ENCODE measurements around the gene EIPR1. TPM values are rescaled to one million over a fixed set of nuclear protein-coding genes. Genes with fewer than 3 reads are reported as not detected.

Gene EIPR1
- total and polyA plus RNA-seq, 10 of the 15 experiments (the other 5 are each of a cell fraction or from before 2014, with no cell fraction given): 23.6 to 61.2 (median 42.2) TPM

DNA sequence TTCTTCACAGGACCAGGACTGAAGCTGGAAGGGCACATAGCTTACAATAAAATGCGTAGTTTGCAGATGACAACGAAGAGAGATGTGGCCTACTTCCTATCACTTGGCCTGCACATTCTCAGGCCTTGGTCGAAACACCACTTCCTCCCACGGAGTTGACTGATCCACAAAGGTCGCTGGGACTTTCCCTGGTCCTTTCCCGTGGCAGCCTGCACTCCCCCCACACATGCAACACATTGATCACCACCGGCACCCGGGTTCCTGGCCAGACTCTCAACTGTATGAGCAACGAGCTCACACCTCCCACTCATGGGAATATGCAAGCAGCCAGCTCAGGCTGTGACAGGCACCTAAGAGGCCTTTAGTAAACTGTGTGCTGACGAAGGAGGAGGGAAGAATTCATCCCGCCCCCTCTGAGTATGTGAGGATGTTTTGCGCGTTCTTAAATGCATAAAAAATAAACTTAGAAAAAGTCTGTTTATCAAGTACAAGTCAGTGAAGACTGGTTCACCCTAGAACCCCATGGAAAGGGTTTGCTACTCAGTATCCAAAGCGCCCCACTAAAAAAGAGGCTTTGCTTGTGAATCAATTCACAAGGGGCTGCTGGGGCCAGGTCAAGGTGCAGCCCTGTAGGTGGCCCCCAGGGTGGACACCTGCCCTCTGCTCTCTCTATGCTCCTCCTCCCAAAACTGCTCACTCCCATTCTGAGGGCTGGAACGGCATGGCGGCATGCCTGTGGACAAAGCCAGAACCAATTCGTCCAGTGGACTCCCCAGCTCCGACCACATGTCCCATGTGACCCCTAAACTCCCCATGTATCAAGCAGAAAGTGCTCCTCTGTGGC, 154.3 kb downstream of the EIPR1 start (continued):
- TF ChIP-seq TBL1XR1 (IDR thresholded peaks at IDR 0.05; ENCODE audit: low read depth, low read length): peak; percentile 45; the same call in 1 of the 2 replicates
- peak; percentile 80 for TF ChIP-seq NFIC (IDR thresholded peaks at IDR 0.05; ENCODE audit: low read depth, low read length)
- TF ChIP-seq NFYA (IDR thresholded peaks at IDR 0.05; ENCODE audit: borderline replicate concordance, low read depth, low read length): no peak
- TF ChIP-seq STAT3 (IDR thresholded peaks at IDR 0.05; ENCODE audit: low read depth, low read length): 0 out of 2 replicates have a peak, but pooled peaks have one; percentile 54
- TF ChIP-seq MEF2A (IDR thresholded peaks at IDR 0.05; ENCODE audit: insufficient read depth, low read depth, low read length): peak; percentile 72; the same call in 1 of the 2 replicates
- TF ChIP-seq, protein P1, sequence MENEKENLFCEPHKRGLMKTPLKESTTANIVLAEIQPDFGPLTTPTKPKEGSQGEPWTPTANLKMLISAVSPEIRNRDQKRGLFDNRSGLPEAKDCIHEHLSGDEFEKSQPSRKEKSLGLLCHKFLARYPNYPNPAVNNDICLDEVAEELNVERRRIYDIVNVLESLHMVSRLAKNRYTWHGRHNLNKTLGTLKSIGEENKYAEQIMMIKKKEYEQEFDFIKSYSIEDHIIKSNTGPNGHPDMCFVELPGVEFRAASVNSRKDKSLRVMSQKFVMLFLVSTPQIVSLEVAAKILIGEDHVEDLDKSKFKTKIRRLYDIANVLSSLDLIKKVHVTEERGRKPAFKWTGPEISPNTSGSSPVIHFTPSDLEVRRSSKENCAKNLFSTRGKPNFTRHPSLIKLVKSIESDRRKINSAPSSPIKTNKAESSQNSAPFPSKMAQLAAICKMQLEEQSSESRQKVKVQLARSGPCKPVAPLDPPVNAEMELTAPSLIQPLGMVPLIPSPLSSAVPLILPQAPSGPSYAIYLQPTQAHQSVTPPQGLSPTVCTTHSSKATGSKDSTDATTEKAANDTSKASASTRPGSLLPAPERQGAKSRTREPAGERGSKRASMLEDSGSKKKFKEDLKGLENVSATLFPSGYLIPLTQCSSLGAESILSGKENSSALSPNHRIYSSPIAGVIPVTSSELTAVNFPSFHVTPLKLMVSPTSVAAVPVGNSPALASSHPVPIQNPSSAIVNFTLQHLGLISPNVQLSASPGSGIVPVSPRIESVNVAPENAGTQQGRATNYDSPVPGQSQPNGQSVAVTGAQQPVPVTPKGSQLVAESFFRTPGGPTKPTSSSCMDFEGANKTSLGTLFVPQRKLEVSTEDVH (IDR thresholded peaks at IDR 0.05; ENCODE audit: low read depth, partially characterized antibody): no peak
- TF ChIP-seq SIX5 (IDR thresholded peaks at IDR 0.05; ENCODE audit: low read depth, low read length, severe bottlenecking): no peak
- peak; percentile 86 for TF ChIP-seq GATAD2B (conservative IDR thresholded peaks at IDR 0.05; ENCODE audit: low read depth)
- TF ChIP-seq, protein P2, sequence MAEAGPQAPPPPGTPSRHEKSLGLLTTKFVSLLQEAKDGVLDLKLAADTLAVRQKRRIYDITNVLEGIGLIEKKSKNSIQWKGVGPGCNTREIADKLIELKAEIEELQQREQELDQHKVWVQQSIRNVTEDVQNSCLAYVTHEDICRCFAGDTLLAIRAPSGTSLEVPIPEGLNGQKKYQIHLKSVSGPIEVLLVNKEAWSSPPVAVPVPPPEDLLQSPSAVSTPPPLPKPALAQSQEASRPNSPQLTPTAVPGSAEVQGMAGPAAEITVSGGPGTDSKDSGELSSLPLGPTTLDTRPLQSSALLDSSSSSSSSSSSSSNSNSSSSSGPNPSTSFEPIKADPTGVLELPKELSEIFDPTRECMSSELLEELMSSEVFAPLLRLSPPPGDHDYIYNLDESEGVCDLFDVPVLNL (IDR thresholded peaks at IDR 0.05; ENCODE audit: low read depth, low read length): no peak
- TF ChIP-seq, protein P3, sequence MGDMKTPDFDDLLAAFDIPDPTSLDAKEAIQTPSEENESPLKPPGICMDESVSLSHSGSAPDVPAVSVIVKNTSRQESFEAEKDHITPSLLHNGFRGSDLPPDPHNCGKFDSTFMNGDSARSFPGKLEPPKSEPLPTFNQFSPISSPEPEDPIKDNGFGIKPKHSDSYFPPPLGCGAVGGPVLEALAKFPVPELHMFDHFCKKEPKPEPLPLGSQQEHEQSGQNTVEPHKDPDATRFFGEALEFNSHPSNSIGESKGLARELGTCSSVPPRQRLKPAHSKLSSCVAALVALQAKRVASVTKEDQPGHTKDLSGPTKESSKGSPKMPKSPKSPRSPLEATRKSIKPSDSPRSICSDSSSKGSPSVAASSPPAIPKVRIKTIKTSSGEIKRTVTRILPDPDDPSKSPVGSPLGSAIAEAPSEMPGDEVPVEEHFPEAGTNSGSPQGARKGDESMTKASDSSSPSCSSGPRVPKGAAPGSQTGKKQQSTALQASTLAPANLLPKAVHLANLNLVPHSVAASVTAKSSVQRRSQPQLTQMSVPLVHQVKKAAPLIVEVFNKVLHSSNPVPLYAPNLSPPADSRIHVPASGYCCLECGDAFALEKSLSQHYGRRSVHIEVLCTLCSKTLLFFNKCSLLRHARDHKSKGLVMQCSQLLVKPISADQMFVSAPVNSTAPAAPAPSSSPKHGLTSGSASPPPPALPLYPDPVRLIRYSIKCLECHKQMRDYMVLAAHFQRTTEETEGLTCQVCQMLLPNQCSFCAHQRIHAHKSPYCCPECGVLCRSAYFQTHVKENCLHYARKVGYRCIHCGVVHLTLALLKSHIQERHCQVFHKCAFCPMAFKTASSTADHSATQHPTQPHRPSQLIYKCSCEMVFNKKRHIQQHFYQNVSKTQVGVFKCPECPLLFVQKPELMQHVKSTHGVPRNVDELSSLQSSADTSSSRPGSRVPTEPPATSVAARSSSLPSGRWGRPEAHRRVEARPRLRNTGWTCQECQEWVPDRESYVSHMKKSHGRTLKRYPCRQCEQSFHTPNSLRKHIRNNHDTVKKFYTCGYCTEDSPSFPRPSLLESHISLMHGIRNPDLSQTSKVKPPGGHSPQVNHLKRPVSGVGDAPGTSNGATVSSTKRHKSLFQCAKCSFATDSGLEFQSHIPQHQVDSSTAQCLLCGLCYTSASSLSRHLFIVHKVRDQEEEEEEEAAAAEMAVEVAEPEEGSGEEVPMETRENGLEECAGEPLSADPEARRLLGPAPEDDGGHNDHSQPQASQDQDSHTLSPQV (IDR thresholded peaks at IDR 0.05): peak; percentile 70; the same call in 1 of the 2 replicates
- peak; percentile 78 for TF ChIP-seq CREB1 (IDR thresholded peaks at IDR 0.05; ENCODE audit: low read depth)
- no peak for TF ChIP-seq SREBF1 (IDR thresholded peaks at IDR 0.05; ENCODE audit: low read length)
- TF ChIP-seq SRF (IDR thresholded peaks at IDR 0.05; ENCODE audit: low read depth in 2 of 2, low read length in 2 of 2): no peak
- TF ChIP-seq POLR2A (IDR thresholded peaks at IDR 0.05; ENCODE audit: low read depth, low read length): peak; percentile 57
- peak; percentile 89 for TF ChIP-seq SP1 (IDR thresholded peaks at IDR 0.05; ENCODE audit: low read depth, low read length)
- 0 out of 2 replicates have a peak, but pooled peaks have one; percentile 6 for TF ChIP-seq NFYB (IDR thresholded peaks at IDR 0.05; ENCODE audit: insufficient read depth, low read depth, low read length)
- TF ChIP-seq, protein P4, sequence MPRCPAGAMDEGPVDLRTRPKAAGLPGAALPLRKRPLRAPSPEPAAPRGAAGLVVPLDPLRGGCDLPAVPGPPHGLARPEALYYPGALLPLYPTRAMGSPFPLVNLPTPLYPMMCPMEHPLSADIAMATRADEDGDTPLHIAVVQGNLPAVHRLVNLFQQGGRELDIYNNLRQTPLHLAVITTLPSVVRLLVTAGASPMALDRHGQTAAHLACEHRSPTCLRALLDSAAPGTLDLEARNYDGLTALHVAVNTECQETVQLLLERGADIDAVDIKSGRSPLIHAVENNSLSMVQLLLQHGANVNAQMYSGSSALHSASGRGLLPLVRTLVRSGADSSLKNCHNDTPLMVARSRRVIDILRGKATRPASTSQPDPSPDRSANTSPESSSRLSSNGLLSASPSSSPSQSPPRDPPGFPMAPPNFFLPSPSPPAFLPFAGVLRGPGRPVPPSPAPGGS (IDR thresholded peaks at IDR 0.05; ENCODE audit: borderline replicate concordance, insufficient read depth, low read depth, low read length, poor library complexity, severe bottlenecking): peak; percentile 97
- peak; percentile 95 for TF ChIP-seq PAX5 (IDR thresholded peaks at IDR 0.05; ENCODE audit: borderline replicate concordance, low read depth, low read length)
- peak; percentile 45; the same call in 1 of the 2 replicates for TF ChIP-seq CBFB (IDR thresholded peaks at IDR 0.05; ENCODE audit: low read depth)
- no peak for TF ChIP-seq FOXK2 (IDR thresholded peaks at IDR 0.05)
- peak; percentile 85 for TF ChIP-seq RUNX3 (IDR thresholded peaks at IDR 0.05; ENCODE audit: low read length)
